H1 (cell line): ENCODE measurements around the gene ANKS1B. TPM values are rescaled to one million over a fixed set of nuclear protein-coding genes. Genes with fewer than 3 reads are reported as not detected.

Experiments used
- CTCF ChIA-PET: fragments of 300-600 bp; sonication (Branson Sonifier 250); formaldehyde crosslinking; loops from one replicate; lab custom pipeline; 2021; ENCODE audit not compliant: partially characterized antibody; lab: Charles Lee
- POLR2A ChIA-PET: fragments of 300-600 bp; sonication (Branson Sonifier 250); formaldehyde crosslinking; loops from one replicate; lab custom pipeline; 2021; ENCODE audit warnings: inconsistent platforms; ENCODE audit not compliant: partially characterized antibody; lab: Charles Lee
- DNase-seq, 2 experiments: peaks; one replicate each; pipeline versions ENCODE4 v3.0.0 to v3.0.0-alpha.2; 2010 to 2022; ENCODE audit warnings: low spot score in 2 of 2, low read depth in 1 of 2, mixed read lengths in 1 of 2
- FAIRE-seq: peaks from 2 replicates; lab custom pipeline; 2011; peaks lifted over from hg19 to GRCh38; lab: Jason Lieb, UNC
- H2AFZ ChIP-seq: 2 replicates; pipeline ENCODE4 v1.8.1; 2012; ENCODE audit warnings: low read length, inconsistent platforms
- H2AK5ac ChIP-seq: 2 replicates; pipeline ENCODE4 v1.6.1; 2013; ENCODE audit warnings: low read depth, low read length
- H2BK120ac ChIP-seq: replicated peaks from 2 replicates; pipeline ENCODE3; 2013; ENCODE audit warnings: low read depth, low read length, inconsistent platforms
- H2BK12ac ChIP-seq: 2 replicates; pipeline ENCODE4 v1.6.1; 2013; ENCODE audit warnings: low read depth, low read length
- H2BK15ac ChIP-seq: 2 replicates; pipeline ENCODE4 v1.6.1; 2013; ENCODE audit warnings: low read length
- H2BK20ac ChIP-seq: 2 replicates; pipeline ENCODE4 v1.6.1; 2013; ENCODE audit warnings: low read length
- H2BK5ac ChIP-seq: 2 replicates; pipeline ENCODE4 v1.6.1; 2013; ENCODE audit warnings: low read depth, low read length
- H3K14ac ChIP-seq: 2 replicates; pipeline ENCODE4 v1.6.1; 2013; ENCODE audit warnings: inconsistent platforms; ENCODE audit not compliant: insufficient read length
- H3K18ac ChIP-seq: 2 replicates; pipeline ENCODE4 v1.6.1; 2013; ENCODE audit warnings: low read length; ENCODE audit errors: extremely low read depth
- H3K23ac ChIP-seq: 2 replicates; pipeline ENCODE4 v1.6.1; 2013; ENCODE audit warnings: inconsistent platforms; ENCODE audit not compliant: insufficient read length
- H3K23me2 ChIP-seq: 2 replicates; pipeline ENCODE4 v1.6.1; 2013; ENCODE audit warnings: low read depth, low read length
- H3K27ac ChIP-seq: 2 replicates; pipeline ENCODE4 v1.6.1; 2011; ENCODE audit warnings: low read depth, low read length, inconsistent platforms
- H3K27me3 ChIP-seq, 4 experiments: replicated peaks in 1 of 4; 1 replicate in 1 of 4; 2 replicates in 3 of 4; pipeline versions ENCODE4 v1.6.1 to v1.8.1; 2011 to 2013; ENCODE audit warnings: low read length in 3 of 4, mild to moderate bottlenecking in 3 of 4, inconsistent platforms in 2 of 4, mixed read lengths in 2 of 4, moderate library complexity in 1 of 4; ENCODE audit not compliant: control insufficient read depth in 3 of 4, insufficient read depth in 3 of 4; ENCODE audit errors: extremely low read depth in 1 of 4
- H3K36me3 ChIP-seq, 4 experiments: 2 replicates each; pipeline versions ENCODE4 v1.6.1 to v1.8.1; 2011 to 2013; ENCODE audit warnings: mild to moderate bottlenecking in 4 of 4, low read length in 3 of 4, moderate library complexity in 2 of 4, control low read depth in 1 of 4, inconsistent platforms in 1 of 4; ENCODE audit not compliant: insufficient read depth in 4 of 4, control insufficient read depth in 2 of 4
- H3K4ac ChIP-seq: replicated peaks from 2 replicates; pipeline ENCODE3; 2013; ENCODE audit warnings: low read length, low read depth, mixed read lengths, inconsistent platforms; ENCODE audit not compliant: insufficient read length
- H3K4me1 ChIP-seq, 4 experiments: replicated peaks in 1 of 4; 1 replicate in 1 of 4; 2 replicates in 3 of 4; pipeline versions ENCODE4 v1.6.1 to v1.8.1; 2011 to 2013; ENCODE audit warnings: low read length in 3 of 4, inconsistent platforms in 2 of 4, mixed read lengths in 1 of 4; ENCODE audit not compliant: insufficient read depth in 4 of 4, control insufficient read depth in 3 of 4
- H3K4me2 ChIP-seq, 2 experiments: 2 replicates each; pipeline versions ENCODE4 v1.6.1 to v1.8.1; 2011 to 2013; ENCODE audit warnings: low read depth in 2 of 2, low read length in 2 of 2, control low read depth in 1 of 2, inconsistent platforms in 1 of 2, mild to moderate bottlenecking in 1 of 2; ENCODE audit not compliant: insufficient read depth in 1 of 2
- H3K4me3 ChIP-seq, 4 experiments: fragments of 200-600, 300-600 bp in 1 of 4; sonication (generic), shearing (Covaris generic), sonication (Bioruptor Twin) in 1 of 4; 2 replicates each; pipeline versions ENCODE4 v1.5.1 to v1.8.1; 2011 to 2016; ENCODE audit warnings: low read length in 4 of 4, low read depth in 3 of 4, control low read depth in 2 of 4, inconsistent platforms in 2 of 4, mild to moderate bottlenecking in 2 of 4, mixed read lengths in 1 of 4, moderate library complexity in 1 of 4; ENCODE audit not compliant: insufficient read depth in 2 of 4; ENCODE audit errors: extremely low read depth in 1 of 4
- H3K56ac ChIP-seq: replicated peaks from 2 replicates; pipeline ENCODE3; 2013; ENCODE audit warnings: low read depth, mild to moderate bottlenecking, mixed read lengths, low read length, inconsistent platforms; ENCODE audit not compliant: insufficient read length
- H3K79me1 ChIP-seq: 2 replicates; pipeline ENCODE4 v1.6.1; 2013; ENCODE audit warnings: low read depth, low read length, control low read depth
- H3K79me2 ChIP-seq, 2 experiments: 2 replicates each; pipeline versions ENCODE4 v1.6.1 to v1.8.1; 2012 to 2013; ENCODE audit warnings: low read length in 2 of 2, mild to moderate bottlenecking in 2 of 2, inconsistent platforms in 1 of 2; ENCODE audit not compliant: insufficient read depth in 2 of 2, control insufficient read depth in 1 of 2
- H3K9ac ChIP-seq, 4 experiments: replicated peaks in 1 of 4; 1 replicate in 1 of 4; 2 replicates in 3 of 4; pipeline versions ENCODE4 v1.6.1 to v1.8.1; 2011 to 2013; ENCODE audit warnings: low read depth in 3 of 4, low read length in 3 of 4, control low read depth in 2 of 4, mild to moderate bottlenecking in 2 of 4, moderate library complexity in 2 of 4, inconsistent platforms in 1 of 4; ENCODE audit errors: extremely low read depth in 1 of 4
- H3K9me3 ChIP-seq, 2 experiments: 2 replicates each; pipeline versions ENCODE4 v1.6.1 to v1.8.1; 2012 to 2013; ENCODE audit warnings: mild to moderate bottlenecking in 2 of 2, moderate library complexity in 2 of 2, control low read depth in 1 of 2, inconsistent platforms in 1 of 2, low read depth in 1 of 2, low read length in 1 of 2, mixed read lengths in 1 of 2; ENCODE audit not compliant: insufficient read depth in 2 of 2
- H4K20me1 ChIP-seq, 2 experiments: replicated peaks in 1 of 2; 2 replicates each; pipeline versions ENCODE3 to v1.8.1; 2011 to 2013; ENCODE audit warnings: inconsistent platforms in 2 of 2, low read length in 2 of 2, mild to moderate bottlenecking in 1 of 2; ENCODE audit not compliant: insufficient read depth in 2 of 2, control insufficient read depth in 1 of 2
- H4K5ac ChIP-seq: 2 replicates; pipeline ENCODE4 v1.6.1; 2013; ENCODE audit warnings: low read length, low read depth, mixed read lengths, inconsistent platforms; ENCODE audit not compliant: insufficient read length
- H4K8ac ChIP-seq: 2 replicates; pipeline ENCODE4 v1.8.0; 2013; ENCODE audit warnings: mild to moderate bottlenecking, moderate library complexity, low read length, inconsistent platforms; ENCODE audit not compliant: insufficient read depth; ENCODE audit errors: extremely low read depth
- H4K91ac ChIP-seq: replicated peaks from 2 replicates; pipeline ENCODE3; 2013; ENCODE audit warnings: low read length, mixed read lengths, inconsistent platforms; ENCODE audit not compliant: insufficient read length
- BRCA1 ChIP-seq: IDR thresholded peaks from 2 replicates; pipeline ENCODE4 v1.6.1; 2012; ENCODE audit warnings: low read depth, low read length, improper control_type of control experiment
- CBX5 ChIP-seq: fragments of 300-800, 300-1000 bp; sonication (generic); IDR thresholded peaks from 2 replicates; pipeline ENCODE4 v1.7.1; 2016; ENCODE audit warnings: antibody characterized with exemption, low read length, low read depth
- CREB1 ChIP-seq: IDR thresholded peaks from 2 replicates; pipeline ENCODE4 v1.6.1; 2012; ENCODE audit warnings: inconsistent platforms
- EGR1 ChIP-seq: IDR thresholded peaks from 2 replicates; pipeline ENCODE4 v1.6.1; 2011; ENCODE audit warnings: low read depth, low read length, borderline replicate concordance
- JUN ChIP-seq: IDR thresholded peaks from 2 replicates; pipeline ENCODE4 v1.6.1; 2011; ENCODE audit warnings: low read depth, mild to moderate bottlenecking, improper control_type of control experiment, low read length
- RFX5 ChIP-seq: IDR thresholded peaks from 2 replicates; pipeline ENCODE4 v1.6.1; 2011; ENCODE audit warnings: low read depth, low read length, improper control_type of control experiment, borderline replicate concordance
- SRF ChIP-seq: IDR thresholded peaks from 2 replicates; pipeline ENCODE4 v1.6.1; 2011; ENCODE audit warnings: mild to moderate bottlenecking, low read depth, low read length, moderate library complexity
- ZNF274 ChIP-seq: IDR thresholded peaks from 2 replicates; pipeline ENCODE4 v1.7.0; 2012; ENCODE audit warnings: low read length, borderline replicate concordance; ENCODE audit errors: extremely low read depth
- WGBS, 2 experiments: shearing (Covaris generic) in 1 of 2; methylation state at CpG; one replicate each; pipeline versions ENCODE4 v1.1.6 to v1.1.7; 2013 to 2015; ENCODE audit warnings: low lambda C conversion rate in 2 of 2, mixed read lengths in 2 of 2, inconsistent platforms in 1 of 2, low coverage in 1 of 2, missing lambda C conversion rate in 1 of 2; ENCODE audit not compliant: insufficient replicate concordance in 2 of 2, insufficient coverage in 1 of 2, insufficient read length in 1 of 2; ENCODE audit errors: extremely low coverage in 1 of 2, missing lambda C conversion rate in 1 of 2; 5-methylcytosine and 5-hydroxymethylcytosine counted together
- polyA plus RNA-seq, 7 experiments: library from polyadenylated mRNA; depleted of rRNA in 3 of 7; stranded (reverse) in 5 of 7; unstranded in 2 of 7; fragments of >200 nt in 5 of 7; fragments of 200-250 nt in 2 of 7; gene quantifications; 1 replicate in 5 of 7; 2 replicates in 1 of 7; 4 replicates in 1 of 7; pipeline versions ENCODE4 v1.2.1 to v1.2.3, GENCODE V29; 2011 to 2013; ENCODE audit warnings: missing spikeins in 2 of 7, mixed read lengths in 2 of 7
- total RNA-seq: library from RNA; stranded (reverse); fragmentation: NEBNext Ultra II Directional; extraction: Animal tissue kit (Norgen Biotek cat#: 25700); gene quantifications from 2 replicates; pipeline ENCODE4 v1.2.1, GENCODE V29; 2021
- TF ChIP-seq, protein P1 (sequence below): IDR thresholded peaks from 2 replicates; pipeline ENCODE4 v1.6.1; 2011; ENCODE audit warnings: low read depth, mild to moderate bottlenecking, low read length; ENCODE audit not compliant: insufficient read depth
- TF ChIP-seq, protein P2 (sequence below), 3 experiments: IDR thresholded peaks; 1 replicate in 2 of 3; 2 replicates in 1 of 3; pipeline versions ENCODE4 v1.5.1 to v1.6.1; 2011; ENCODE audit warnings: low read length in 3 of 3, mild to moderate bottlenecking in 3 of 3, inconsistent platforms in 2 of 3, low read depth in 1 of 3, moderate library complexity in 1 of 3; ENCODE audit not compliant: insufficient read depth in 1 of 3; ENCODE audit errors: control extremely low read depth in 1 of 3

The ANKS1B gene
- total and polyA plus RNA-seq, 2 of the 8 experiments (the other 6 are each of a cell fraction or from before 2014, with no cell fraction given): 2.7 to 6.1 TPM

DNA sequence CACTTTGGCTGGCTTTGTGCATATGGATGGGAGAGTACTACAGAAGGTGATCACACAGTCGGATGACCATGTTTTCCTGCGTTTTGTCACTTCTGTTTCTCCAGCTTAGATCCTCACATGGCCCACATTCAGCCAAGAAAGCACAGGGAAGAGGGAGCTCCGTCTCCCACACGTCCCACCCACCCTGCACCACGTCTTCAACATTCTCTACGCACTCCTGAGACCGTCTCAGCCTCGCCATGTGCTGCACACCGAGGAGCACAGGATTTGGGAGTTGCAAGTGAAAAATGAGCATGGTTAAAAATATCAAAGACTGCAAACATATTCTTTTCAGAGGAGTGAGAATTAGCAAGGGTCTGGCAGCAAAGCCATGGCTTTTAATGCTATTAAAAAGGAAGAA lies 1217.5 kb downstream of the ANKS1B start:
- Histone ChIP-seq H2BK120ac (no peak overlapping the region), H3K27ac (no peak overlapping the region), H4K20me1 (no peaks in the 10 kb centered on the region), H3K9ac (no peak overlapping the region), H3K4ac (no peak overlapping the region), H2BK5ac (no peak overlapping the region), H3K56ac (no peak overlapping the region), H3K9me3 (0 out of 4 replicates have a peak, but pooled peaks cover 0 to under 1% of the 10 kb centered on the region in 2 experiments), H3K23me2 (no peaks in the 10 kb centered on the region), H3K27me3 (no peaks in the 10 kb centered on the region), H4K8ac (no peak overlapping the region), H2AFZ (no peak overlapping the region), H2BK12ac (no peak overlapping the region), H3K79me1 (no peaks in the 10 kb centered on the region), H3K4me1 (no peaks in the 10 kb centered on the region), H4K5ac (no peak overlapping the region), H3K18ac (no peak overlapping the region), H2AK5ac (no peak overlapping the region), H2BK20ac (no peak overlapping the region), H3K79me2 (no peaks in the 10 kb centered on the region), H4K91ac (no peak overlapping the region), H2BK15ac (no peak overlapping the region), H3K14ac (no peak overlapping the region), H3K4me2 (no peak overlapping the region), H3K36me3 (no peaks in the 10 kb centered on the region; a peak in 1 of 8 replicates), H3K23ac (no peak overlapping the region), H3K4me3 (no peak overlapping the region)
- DNase-seq (no peak), FAIRE-seq (no peak)
- TF ChIP-seq BRCA1 (no peak), CBX5 (no peak), JUN (no peak), CREB1 (no peak), RFX5 (no peak), EGR1 (no peak), SRF (no peak), ZNF274 (no peak)
- TF ChIP-seq, protein P1, sequence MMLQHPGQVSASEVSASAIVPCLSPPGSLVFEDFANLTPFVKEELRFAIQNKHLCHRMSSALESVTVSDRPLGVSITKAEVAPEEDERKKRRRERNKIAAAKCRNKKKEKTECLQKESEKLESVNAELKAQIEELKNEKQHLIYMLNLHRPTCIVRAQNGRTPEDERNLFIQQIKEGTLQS: no peak
- TF ChIP-seq, protein P2, sequence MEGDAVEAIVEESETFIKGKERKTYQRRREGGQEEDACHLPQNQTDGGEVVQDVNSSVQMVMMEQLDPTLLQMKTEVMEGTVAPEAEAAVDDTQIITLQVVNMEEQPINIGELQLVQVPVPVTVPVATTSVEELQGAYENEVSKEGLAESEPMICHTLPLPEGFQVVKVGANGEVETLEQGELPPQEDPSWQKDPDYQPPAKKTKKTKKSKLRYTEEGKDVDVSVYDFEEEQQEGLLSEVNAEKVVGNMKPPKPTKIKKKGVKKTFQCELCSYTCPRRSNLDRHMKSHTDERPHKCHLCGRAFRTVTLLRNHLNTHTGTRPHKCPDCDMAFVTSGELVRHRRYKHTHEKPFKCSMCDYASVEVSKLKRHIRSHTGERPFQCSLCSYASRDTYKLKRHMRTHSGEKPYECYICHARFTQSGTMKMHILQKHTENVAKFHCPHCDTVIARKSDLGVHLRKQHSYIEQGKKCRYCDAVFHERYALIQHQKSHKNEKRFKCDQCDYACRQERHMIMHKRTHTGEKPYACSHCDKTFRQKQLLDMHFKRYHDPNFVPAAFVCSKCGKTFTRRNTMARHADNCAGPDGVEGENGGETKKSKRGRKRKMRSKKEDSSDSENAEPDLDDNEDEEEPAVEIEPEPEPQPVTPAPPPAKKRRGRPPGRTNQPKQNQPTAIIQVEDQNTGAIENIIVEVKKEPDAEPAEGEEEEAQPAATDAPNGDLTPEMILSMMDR (IDR thresholded peaks at IDR 0.05; ENCODE audit: control extremely low read depth in 1 of 3, insufficient read depth in 1 of 3, low read depth in 1 of 3, low read length in 3 of 3): no peak
- 94% methylated on average over 9 of the region's 9 CpGs; no CpG with 5 or more reads in 1 of the 2 experiments for WGBS, 2 experiments
- CTCF ChIA-PET: interaction anchor here (1.3 to 1.8 kb wide), 2 partner anchors 10 to 172 kb away, joined by 3 to 6 read pairs; no protein-coding TSS in a partner anchor
- POLR2A ChIA-PET: no interaction called here
